HPDE6-E6E7 (cell line): ENCODE measurements around the gene DLX4.

Experiments used
- DNase-seq: peaks from one replicate; pipeline ENCODE4 v3.0.0; 2011; ENCODE audit warnings: missing footprints; ENCODE audit errors: extremely low spot score

The DLX4 gene

DNA sequence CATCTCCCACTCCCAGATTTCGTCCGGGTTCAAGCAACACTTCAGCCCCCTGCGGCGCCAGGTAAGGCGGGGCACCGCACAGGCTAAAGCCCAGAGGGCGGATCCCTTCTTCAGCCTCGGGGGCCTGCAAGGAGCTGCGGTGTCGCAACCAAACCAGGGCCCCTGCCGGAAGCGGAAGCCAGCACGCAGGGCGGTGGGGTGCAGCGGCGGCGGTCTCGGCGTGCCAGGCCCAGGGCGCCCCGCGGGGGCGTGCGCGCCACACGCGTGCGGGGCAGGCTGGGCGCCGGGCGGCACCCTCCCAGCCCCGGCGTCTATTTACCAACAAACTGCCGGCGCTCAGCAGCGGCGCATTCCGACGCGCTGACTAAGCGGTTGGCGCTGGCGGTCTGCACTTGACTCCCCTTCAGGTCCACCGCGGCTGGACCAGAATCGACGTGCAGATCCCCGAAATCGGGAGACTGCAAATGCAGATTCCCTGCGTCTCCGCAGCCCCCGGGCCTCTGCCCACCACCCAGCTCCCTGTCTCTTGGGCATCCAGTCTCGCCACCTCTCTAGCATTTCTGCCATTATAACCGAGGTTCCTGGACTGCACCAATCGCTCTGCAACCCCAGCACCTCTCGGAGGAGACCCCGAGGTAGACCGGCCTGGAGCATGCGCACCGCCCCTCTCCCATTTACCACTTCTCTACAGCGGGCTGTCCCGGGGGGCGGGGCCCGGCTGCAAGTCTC is 421 bp upstream of the DLX4 start:
- DNase-seq = peak; percentile 75

DNA sequence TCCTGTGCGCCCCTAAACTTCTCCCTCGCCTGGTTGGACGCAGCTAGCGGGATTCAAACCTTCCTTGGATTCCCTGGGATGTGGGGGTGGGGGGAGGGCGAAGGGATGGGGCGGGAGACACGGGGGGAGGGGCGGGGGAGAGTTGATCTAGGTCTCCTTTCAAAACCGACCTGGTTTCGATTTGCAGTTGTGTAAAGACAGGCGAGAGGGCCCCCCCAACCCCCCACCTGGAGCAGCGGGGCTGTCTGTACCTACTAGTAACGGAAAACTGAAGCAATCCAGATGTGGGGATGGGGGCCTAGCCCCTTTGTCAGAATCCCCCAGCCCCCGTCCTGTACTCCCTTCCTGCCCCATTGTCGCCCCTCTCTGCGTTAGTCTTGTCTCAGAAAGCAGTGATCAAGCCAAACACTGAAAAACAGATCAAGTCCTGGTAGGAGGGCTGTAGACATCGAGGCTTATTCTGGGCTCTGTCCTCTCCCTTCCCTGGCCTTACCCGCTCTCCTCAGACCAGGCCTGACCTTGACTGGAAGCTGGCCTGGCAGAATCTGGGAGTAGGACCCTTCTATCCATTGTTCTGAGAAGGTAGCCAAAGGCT is 902 bp downstream of the DLX4 start:
- no peak for DNase-seq

DNA sequence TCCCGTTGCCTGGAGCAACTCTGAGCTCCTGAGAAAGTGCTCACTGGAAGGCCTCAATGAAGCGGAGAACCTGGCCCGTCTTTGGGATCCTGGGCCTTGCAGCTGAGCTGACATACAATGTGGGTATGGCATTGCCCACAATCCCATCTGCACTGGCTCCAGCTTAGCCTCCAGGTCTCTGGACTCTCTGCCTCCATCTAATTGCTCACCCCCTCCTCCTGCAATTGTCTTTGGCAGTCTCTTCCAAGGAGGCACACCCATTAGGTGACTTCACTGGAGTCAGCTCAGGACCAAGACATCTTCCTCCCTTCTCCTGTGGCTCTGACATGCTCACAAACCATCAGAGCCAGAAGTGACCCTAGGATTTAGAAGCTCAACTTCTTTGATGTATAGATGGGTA is 1.5 kb downstream of the DLX4 start:
- DNase-seq = no peak

- DNase-seq = no peak
These were observed 2.3 kb downstream of the DLX4 start for GRCh38 chr17:49971199-49971847.

- no peak for DNase-seq
These were observed 3.0 kb downstream of the DLX4 start for GRCh38 chr17:49971848-49972485.

- DNase-seq = no peak
These were observed 3.7 kb downstream of the DLX4 start for GRCh38 chr17:49972486-49973270.

DNA sequence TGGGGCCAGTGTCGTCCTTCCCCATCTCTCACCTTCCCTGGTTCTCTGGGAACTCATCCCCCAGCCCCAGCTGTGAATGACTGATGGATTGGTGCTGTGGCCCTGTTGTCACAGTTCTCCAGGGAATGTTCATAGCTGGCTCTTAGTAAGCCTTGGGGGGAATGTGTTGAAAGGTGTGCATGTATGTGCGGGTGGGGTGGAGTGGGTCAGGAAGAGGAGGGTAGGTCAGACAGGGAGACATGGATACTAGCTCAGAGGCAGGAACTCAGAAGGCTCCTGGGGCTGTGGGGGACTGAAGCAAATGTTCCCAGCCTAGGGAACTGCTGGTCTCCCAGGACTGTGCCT is 4.3 kb downstream of the DLX4 start:
- DNase-seq = no peak

GRCh38 chr17:49975531-49975930 is 6.5 kb downstream of the DLX4 start:
- DNase-seq = no peak

DNA sequence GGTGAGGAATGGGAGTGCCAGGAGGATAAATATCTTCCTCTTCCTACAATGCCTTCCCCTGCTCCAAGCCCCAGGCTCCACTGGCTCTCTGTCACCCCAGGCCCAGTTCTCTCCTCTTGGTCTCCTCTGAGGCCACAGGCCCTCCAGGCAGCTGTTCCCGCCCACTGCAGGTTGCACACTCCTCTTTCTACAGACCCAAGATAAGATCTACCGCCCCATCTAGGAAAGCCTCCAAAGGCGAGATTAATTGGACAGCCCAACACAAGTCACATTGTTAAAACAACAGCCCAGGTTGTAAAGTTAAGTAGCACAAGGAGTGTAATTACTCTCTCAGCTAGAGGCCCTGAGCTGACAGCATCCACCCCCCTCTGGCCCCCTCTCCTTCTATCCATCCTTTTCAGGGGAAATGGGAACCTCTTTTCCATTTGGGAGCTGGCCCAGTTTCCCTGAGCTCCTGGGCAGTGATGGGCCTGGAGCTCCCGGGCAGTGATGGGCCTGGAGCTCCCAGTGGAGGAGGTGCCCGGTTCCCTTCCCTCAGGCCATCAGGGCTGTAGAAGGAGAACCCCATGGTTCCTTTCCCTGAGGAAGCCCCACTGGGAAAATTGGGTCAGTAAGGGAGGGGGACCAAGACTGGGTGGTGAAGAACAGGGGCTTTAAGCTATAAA is 7.3 kb downstream of the DLX4 start:
- no peak for DNase-seq

- DNase-seq = no peak
These were observed 7.8 kb downstream of the DLX4 start for GRCh38 chr17:49976828-49977202.

GRCh38 chr17:49977463-49978389 is 8.7 kb downstream of the DLX4 start:
- DNase-seq = no peak

DNA sequence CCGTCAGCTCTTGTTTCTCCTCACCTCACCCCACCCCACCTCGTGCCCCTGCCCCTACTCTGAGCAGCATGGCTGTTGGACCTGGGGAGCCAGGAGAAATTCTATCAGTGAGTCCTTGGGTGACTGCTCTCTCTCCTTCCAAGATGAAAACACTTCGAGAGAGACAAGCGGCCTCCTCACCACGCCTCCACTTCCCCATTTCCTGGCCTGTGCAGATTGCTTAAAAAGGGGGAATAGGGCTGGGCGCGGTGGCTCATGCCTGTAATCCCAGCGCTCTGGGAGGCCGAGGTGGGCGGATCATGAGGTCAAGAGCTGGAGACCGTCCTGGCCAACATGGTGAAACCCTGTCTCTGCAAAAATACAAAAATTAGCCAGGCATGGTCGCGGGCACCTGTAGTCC is 9.5 kb downstream of the DLX4 start:
- no peak for DNase-seq

DNA sequence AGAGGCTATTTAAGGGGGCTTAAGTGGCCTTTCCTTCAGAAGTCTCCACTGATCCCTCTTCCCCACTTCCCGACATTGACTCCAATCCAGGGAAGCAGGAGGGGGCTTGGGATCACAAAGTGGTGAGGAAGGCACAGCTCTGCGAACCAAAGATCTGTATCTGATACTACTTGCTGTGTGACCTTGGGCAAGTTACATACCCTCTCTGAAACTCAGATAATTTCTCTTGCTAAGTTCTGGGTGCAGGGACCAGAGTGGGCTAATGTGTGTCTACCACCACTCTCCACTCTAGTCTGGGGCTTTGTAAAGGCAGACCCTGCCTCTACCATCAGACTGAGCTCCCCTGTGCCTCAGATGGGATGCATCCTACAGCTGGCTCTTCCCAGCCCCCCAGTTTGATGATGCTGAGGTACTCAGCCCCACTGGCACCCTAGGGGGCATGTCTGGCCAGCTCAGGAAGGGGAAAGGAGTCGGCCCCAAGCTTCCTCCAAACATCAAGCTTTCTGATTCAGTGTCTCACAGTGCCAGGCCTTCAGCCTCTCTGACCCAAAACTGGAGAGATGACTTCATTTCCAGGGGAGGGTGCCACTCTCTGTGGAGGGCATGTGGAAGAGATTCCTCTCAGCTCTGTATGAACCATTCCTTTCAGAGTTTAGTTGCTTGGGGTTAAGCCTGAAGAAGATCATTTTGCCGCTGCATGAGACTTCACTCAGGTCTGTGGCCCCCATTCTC is 10.9 kb downstream of the DLX4 start:
- DNase-seq = no peak

DNA sequence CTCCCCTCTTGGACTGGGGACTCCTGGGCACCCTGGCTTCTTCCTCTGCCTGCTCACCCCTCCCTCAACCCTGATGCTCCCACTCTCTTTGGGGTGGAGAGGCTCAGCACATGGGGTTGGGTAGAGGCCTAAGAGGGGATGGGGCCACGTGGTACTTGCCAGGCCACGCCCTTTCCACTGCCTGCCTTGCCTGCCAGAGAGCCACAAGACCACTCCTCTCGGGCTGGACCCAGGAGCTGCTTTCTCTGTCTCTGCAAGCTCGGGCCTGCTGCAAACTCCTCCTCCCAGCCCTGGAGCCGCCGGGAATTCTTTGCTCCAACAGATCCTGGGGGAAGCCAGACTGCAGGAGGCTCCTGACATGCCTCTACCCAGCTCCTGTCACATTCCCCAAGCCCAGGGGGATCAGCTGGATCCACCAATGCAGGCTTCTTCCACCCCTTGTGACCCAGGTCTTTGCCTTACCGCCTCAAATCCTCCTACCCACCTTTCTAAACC is 11.8 kb downstream of the DLX4 start:
- no peak for DNase-seq

- DNase-seq = no peak
These were observed 15.3 kb downstream of the DLX4 start for GRCh38 chr17:49984283-49984682.

DNA sequence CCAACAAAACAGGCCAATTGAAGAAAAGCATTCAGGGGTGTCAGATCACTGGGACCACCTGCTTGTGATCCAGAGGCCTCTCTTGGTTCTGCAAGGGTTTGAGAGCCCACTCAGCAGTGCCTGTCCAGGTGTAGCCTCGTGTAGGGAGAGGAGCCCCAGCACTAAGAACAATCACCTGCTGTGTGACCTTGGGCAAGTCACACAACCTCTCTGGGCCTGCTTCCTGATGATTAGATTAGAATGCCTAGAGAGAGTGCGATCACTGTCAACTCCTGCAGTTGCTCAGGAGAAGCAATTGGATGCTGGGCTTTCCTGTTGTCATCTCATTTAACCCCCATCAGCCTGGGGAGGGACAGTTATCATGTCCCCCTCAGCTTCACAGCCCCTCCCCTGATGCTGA is 15.8 kb downstream of the DLX4 start:
- no peak for DNase-seq

GRCh38 chr17:49985310-49985990 is 16.5 kb downstream of the DLX4 start:
- no peak for DNase-seq

GRCh38 chr17:49986396-49987289 is 17.7 kb downstream of the DLX4 start:
- no peak for DNase-seq
